H1 (cell line): ENCODE measurements around the gene MATN1. TPM values are rescaled to one million over a fixed set of nuclear protein-coding genes. Genes with fewer than 3 reads are reported as not detected.

Source experiments
- CTCF ChIA-PET: fragments of 300-600 bp; sonication (Branson Sonifier 250); formaldehyde crosslinking; loops from one replicate; lab custom pipeline; 2021; ENCODE audit not compliant: partially characterized antibody; lab: Charles Lee
- POLR2A ChIA-PET: fragments of 300-600 bp; sonication (Branson Sonifier 250); formaldehyde crosslinking; loops from one replicate; lab custom pipeline; 2021; ENCODE audit warnings: inconsistent platforms; ENCODE audit not compliant: partially characterized antibody; lab: Charles Lee
- DNase-seq, 2 experiments: peaks; one replicate each; pipeline versions ENCODE4 v3.0.0 to v3.0.0-alpha.2; 2010 to 2022; ENCODE audit warnings: low spot score in 2 of 2, low read depth in 1 of 2, mixed read lengths in 1 of 2
- FAIRE-seq: peaks from 2 replicates; lab custom pipeline; 2011; peaks lifted over from hg19 to GRCh38; lab: Jason Lieb, UNC
- H2AFZ ChIP-seq: 2 replicates; pipeline ENCODE4 v1.8.1; 2012; ENCODE audit warnings: low read length, inconsistent platforms
- H2AK5ac ChIP-seq: 2 replicates; pipeline ENCODE4 v1.6.1; 2013; ENCODE audit warnings: low read depth, low read length
- H2BK120ac ChIP-seq: replicated peaks from 2 replicates; pipeline ENCODE3; 2013; ENCODE audit warnings: low read depth, low read length, inconsistent platforms
- H2BK12ac ChIP-seq: 2 replicates; pipeline ENCODE4 v1.6.1; 2013; ENCODE audit warnings: low read depth, low read length
- H2BK15ac ChIP-seq: 2 replicates; pipeline ENCODE4 v1.6.1; 2013; ENCODE audit warnings: low read length
- H2BK20ac ChIP-seq: 2 replicates; pipeline ENCODE4 v1.6.1; 2013; ENCODE audit warnings: low read length
- H2BK5ac ChIP-seq: 2 replicates; pipeline ENCODE4 v1.6.1; 2013; ENCODE audit warnings: low read depth, low read length
- H3K14ac ChIP-seq: 2 replicates; pipeline ENCODE4 v1.6.1; 2013; ENCODE audit warnings: inconsistent platforms; ENCODE audit not compliant: insufficient read length
- H3K18ac ChIP-seq: 2 replicates; pipeline ENCODE4 v1.6.1; 2013; ENCODE audit warnings: low read length; ENCODE audit errors: extremely low read depth
- H3K23ac ChIP-seq: 2 replicates; pipeline ENCODE4 v1.6.1; 2013; ENCODE audit warnings: inconsistent platforms; ENCODE audit not compliant: insufficient read length
- H3K23me2 ChIP-seq: 2 replicates; pipeline ENCODE4 v1.6.1; 2013; ENCODE audit warnings: low read depth, low read length
- H3K27ac ChIP-seq: 2 replicates; pipeline ENCODE4 v1.6.1; 2011; ENCODE audit warnings: low read depth, low read length, inconsistent platforms
- H3K27me3 ChIP-seq, 4 experiments: replicated peaks in 1 of 4; 1 replicate in 1 of 4; 2 replicates in 3 of 4; pipeline versions ENCODE4 v1.6.1 to v1.8.1; 2011 to 2013; ENCODE audit warnings: low read length in 3 of 4, mild to moderate bottlenecking in 3 of 4, inconsistent platforms in 2 of 4, mixed read lengths in 2 of 4, moderate library complexity in 1 of 4; ENCODE audit not compliant: control insufficient read depth in 3 of 4, insufficient read depth in 3 of 4; ENCODE audit errors: extremely low read depth in 1 of 4
- H3K36me3 ChIP-seq, 4 experiments: 2 replicates each; pipeline versions ENCODE4 v1.6.1 to v1.8.1; 2011 to 2013; ENCODE audit warnings: mild to moderate bottlenecking in 4 of 4, low read length in 3 of 4, moderate library complexity in 2 of 4, control low read depth in 1 of 4, inconsistent platforms in 1 of 4; ENCODE audit not compliant: insufficient read depth in 4 of 4, control insufficient read depth in 2 of 4
- H3K4ac ChIP-seq: replicated peaks from 2 replicates; pipeline ENCODE3; 2013; ENCODE audit warnings: low read length, low read depth, mixed read lengths, inconsistent platforms; ENCODE audit not compliant: insufficient read length
- H3K4me1 ChIP-seq, 4 experiments: replicated peaks in 1 of 4; 1 replicate in 1 of 4; 2 replicates in 3 of 4; pipeline versions ENCODE4 v1.6.1 to v1.8.1; 2011 to 2013; ENCODE audit warnings: low read length in 3 of 4, inconsistent platforms in 2 of 4, mixed read lengths in 1 of 4; ENCODE audit not compliant: insufficient read depth in 4 of 4, control insufficient read depth in 3 of 4
- H3K4me2 ChIP-seq, 2 experiments: 2 replicates each; pipeline versions ENCODE4 v1.6.1 to v1.8.1; 2011 to 2013; ENCODE audit warnings: low read depth in 2 of 2, low read length in 2 of 2, control low read depth in 1 of 2, inconsistent platforms in 1 of 2, mild to moderate bottlenecking in 1 of 2; ENCODE audit not compliant: insufficient read depth in 1 of 2
- H3K4me3 ChIP-seq, 4 experiments: fragments of 200-600, 300-600 bp in 1 of 4; sonication (generic), shearing (Covaris generic), sonication (Bioruptor Twin) in 1 of 4; 2 replicates each; pipeline versions ENCODE4 v1.5.1 to v1.8.1; 2011 to 2016; ENCODE audit warnings: low read length in 4 of 4, low read depth in 3 of 4, control low read depth in 2 of 4, inconsistent platforms in 2 of 4, mild to moderate bottlenecking in 2 of 4, mixed read lengths in 1 of 4, moderate library complexity in 1 of 4; ENCODE audit not compliant: insufficient read depth in 2 of 4; ENCODE audit errors: extremely low read depth in 1 of 4
- H3K56ac ChIP-seq: replicated peaks from 2 replicates; pipeline ENCODE3; 2013; ENCODE audit warnings: low read depth, mild to moderate bottlenecking, mixed read lengths, low read length, inconsistent platforms; ENCODE audit not compliant: insufficient read length
- H3K79me1 ChIP-seq: 2 replicates; pipeline ENCODE4 v1.6.1; 2013; ENCODE audit warnings: low read depth, low read length, control low read depth
- H3K79me2 ChIP-seq, 2 experiments: 2 replicates each; pipeline versions ENCODE4 v1.6.1 to v1.8.1; 2012 to 2013; ENCODE audit warnings: low read length in 2 of 2, mild to moderate bottlenecking in 2 of 2, inconsistent platforms in 1 of 2; ENCODE audit not compliant: insufficient read depth in 2 of 2, control insufficient read depth in 1 of 2
- H3K9ac ChIP-seq, 4 experiments: replicated peaks in 1 of 4; 1 replicate in 1 of 4; 2 replicates in 3 of 4; pipeline versions ENCODE4 v1.6.1 to v1.8.1; 2011 to 2013; ENCODE audit warnings: low read depth in 3 of 4, low read length in 3 of 4, control low read depth in 2 of 4, mild to moderate bottlenecking in 2 of 4, moderate library complexity in 2 of 4, inconsistent platforms in 1 of 4; ENCODE audit errors: extremely low read depth in 1 of 4
- H3K9me3 ChIP-seq, 2 experiments: 2 replicates each; pipeline versions ENCODE4 v1.6.1 to v1.8.1; 2012 to 2013; ENCODE audit warnings: mild to moderate bottlenecking in 2 of 2, moderate library complexity in 2 of 2, control low read depth in 1 of 2, inconsistent platforms in 1 of 2, low read depth in 1 of 2, low read length in 1 of 2, mixed read lengths in 1 of 2; ENCODE audit not compliant: insufficient read depth in 2 of 2
- H4K20me1 ChIP-seq, 2 experiments: replicated peaks in 1 of 2; 2 replicates each; pipeline versions ENCODE3 to v1.8.1; 2011 to 2013; ENCODE audit warnings: inconsistent platforms in 2 of 2, low read length in 2 of 2, mild to moderate bottlenecking in 1 of 2; ENCODE audit not compliant: insufficient read depth in 2 of 2, control insufficient read depth in 1 of 2
- H4K5ac ChIP-seq: 2 replicates; pipeline ENCODE4 v1.6.1; 2013; ENCODE audit warnings: low read length, low read depth, mixed read lengths, inconsistent platforms; ENCODE audit not compliant: insufficient read length
- H4K8ac ChIP-seq: 2 replicates; pipeline ENCODE4 v1.8.0; 2013; ENCODE audit warnings: mild to moderate bottlenecking, moderate library complexity, low read length, inconsistent platforms; ENCODE audit not compliant: insufficient read depth; ENCODE audit errors: extremely low read depth
- H4K91ac ChIP-seq: replicated peaks from 2 replicates; pipeline ENCODE3; 2013; ENCODE audit warnings: low read length, mixed read lengths, inconsistent platforms; ENCODE audit not compliant: insufficient read length
- CBX5 ChIP-seq: fragments of 300-800, 300-1000 bp; sonication (generic); IDR thresholded peaks from 2 replicates; pipeline ENCODE4 v1.7.1; 2016; ENCODE audit warnings: antibody characterized with exemption, low read length, low read depth
- CHD1 ChIP-seq: IDR thresholded peaks from 2 replicates; pipeline ENCODE4 v1.6.1; 2012; ENCODE audit warnings: low read depth, low read length, improper control_type of control experiment
- JUN ChIP-seq: IDR thresholded peaks from 2 replicates; pipeline ENCODE4 v1.6.1; 2011; ENCODE audit warnings: low read depth, mild to moderate bottlenecking, improper control_type of control experiment, low read length
- TEAD4 ChIP-seq: IDR thresholded peaks from 2 replicates; pipeline ENCODE4 v1.6.1; 2012; ENCODE audit warnings: low read depth, low read length, inconsistent platforms, mixed read lengths
- WGBS, 2 experiments: shearing (Covaris generic) in 1 of 2; methylation state at CpG; one replicate each; pipeline versions ENCODE4 v1.1.6 to v1.1.7; 2013 to 2015; ENCODE audit warnings: low lambda C conversion rate in 2 of 2, mixed read lengths in 2 of 2, inconsistent platforms in 1 of 2, low coverage in 1 of 2, missing lambda C conversion rate in 1 of 2; ENCODE audit not compliant: insufficient replicate concordance in 2 of 2, insufficient coverage in 1 of 2, insufficient read length in 1 of 2; ENCODE audit errors: extremely low coverage in 1 of 2, missing lambda C conversion rate in 1 of 2; 5-methylcytosine and 5-hydroxymethylcytosine counted together
- polyA plus RNA-seq, 7 experiments: library from polyadenylated mRNA; depleted of rRNA in 3 of 7; stranded (reverse) in 5 of 7; unstranded in 2 of 7; fragments of >200 nt in 5 of 7; fragments of 200-250 nt in 2 of 7; gene quantifications; 1 replicate in 5 of 7; 2 replicates in 1 of 7; 4 replicates in 1 of 7; pipeline versions ENCODE4 v1.2.1 to v1.2.3, GENCODE V29; 2011 to 2013; ENCODE audit warnings: missing spikeins in 2 of 7, mixed read lengths in 2 of 7
- total RNA-seq: library from RNA; stranded (reverse); fragmentation: NEBNext Ultra II Directional; extraction: Animal tissue kit (Norgen Biotek cat#: 25700); gene quantifications from 2 replicates; pipeline ENCODE4 v1.2.1, GENCODE V29; 2021

Gene MATN1
- total and polyA plus RNA-seq, 2 of the 8 experiments (the other 6 are each of a cell fraction or from before 2014, with no cell fraction given), result 0.12 to 0.28 TPM

GRCh38 chr1:30666756-30667273, 56.6 kb downstream of the MATN1 start:
- H3K9me3 ChIP-seq, result no peaks in the 10 kb centered on the region

More at GRCh38 chr1:30666756-30667273, 56.6 kb downstream of the MATN1 start:
- Histone ChIP-seq H3K79me1 (no peaks in the 10 kb centered on the region), H3K27me3 (no peaks in the 10 kb centered on the region; a peak in 2 of 7 replicates), H3K18ac (no peak overlapping the region), H2BK5ac (no peak overlapping the region), H3K9ac (no peak overlapping the region), H4K5ac (no peak overlapping the region), H2BK20ac (no peak overlapping the region), H2BK15ac (no peak overlapping the region), H3K14ac (no peak overlapping the region), H3K4me3 (no peak overlapping the region), H3K36me3 (no peaks in the 10 kb centered on the region), H3K4me1 (peaks cover 0 to 9% (median 3%) of the 10 kb centered on the region in 4 experiments; a peak in 5 of 7 replicates), H3K79me2 (no peaks in the 10 kb centered on the region), H2AK5ac (no peak overlapping the region), H3K23ac (no peak overlapping the region), H3K23me2 (no peaks in the 10 kb centered on the region), H2AFZ (no peak overlapping the region), H4K8ac (no peak overlapping the region), H4K91ac (no peak overlapping the region), H3K4me2 (no peak overlapping the region), H3K56ac (no peak overlapping the region), H3K4ac (no peak overlapping the region), H4K20me1 (no peaks in the 10 kb centered on the region), H2BK12ac (no peak overlapping the region), H3K27ac (no peak overlapping the region), H2BK120ac (no peak overlapping the region)
- FAIRE-seq (no peak), DNase-seq (no peak)
- TF ChIP-seq JUN, result no peak
- no peak for TF ChIP-seq CBX5
- TF ChIP-seq CHD1, result no peak
- TF ChIP-seq TEAD4, result no peak
- ChIA-PET CTCF (no interaction called here), POLR2A (no interaction called here)
- WGBS, 2 experiments, result 91% methylated on average over 3 of the region's 3 CpGs; no CpG with 5 or more reads in 1 of the 2 experiments
